HEK293T (cell line): ENCODE measurements around the gene TNIP2.

Experiments used
- ARNT ChIP-seq: fragments of 450-650 bp; IDR thresholded peaks from 2 replicates; pipeline ENCODE4 v1.6.1; 2017; ENCODE audit warnings: mild to moderate bottlenecking
- FOXK2 ChIP-seq: fragments of 450-650 bp; IDR thresholded peaks from 2 replicates; pipeline ENCODE4 v1.6.1; 2016; ENCODE audit warnings: mild to moderate bottlenecking
- FOXM1 ChIP-seq: fragments of 450-650 bp; IDR thresholded peaks from 2 replicates; pipeline ENCODE4 v1.6.1; 2017; ENCODE audit warnings: mild to moderate bottlenecking, borderline replicate concordance
- L3MBTL2 ChIP-seq: fragments of 450-650 bp; conservative IDR thresholded peaks from 2 replicates; pipeline ENCODE4 v1.6.1; 2016; ENCODE audit warnings: mild to moderate bottlenecking
- LEF1 ChIP-seq: fragments of 450-650 bp; IDR thresholded peaks from 2 replicates; pipeline ENCODE4 v1.6.1; 2017; ENCODE audit warnings: mild to moderate bottlenecking, borderline replicate concordance
- NFRKB ChIP-seq: fragments of 450-650 bp; IDR thresholded peaks from 2 replicates; pipeline ENCODE4 v1.6.1; 2016; ENCODE audit warnings: mild to moderate bottlenecking, moderate library complexity
- PKNOX1 ChIP-seq: fragments of 450-650 bp; IDR thresholded peaks from 2 replicates; pipeline ENCODE4 v1.6.1; 2016
- SP1 ChIP-seq: fragments of 450-650 bp; IDR thresholded peaks from 2 replicates; pipeline ENCODE4 v1.6.1; 2017
- SUZ12 ChIP-seq: fragments of 450-650 bp; IDR thresholded peaks from 2 replicates; pipeline ENCODE4 v1.6.1; 2016; ENCODE audit warnings: mild to moderate bottlenecking
- TARDBP ChIP-seq: fragments of 450-650 bp; IDR thresholded peaks from 2 replicates; pipeline ENCODE4 v1.6.1; 2016
- ZNF384 ChIP-seq: fragments of 450-650 bp; IDR thresholded peaks from 2 replicates; pipeline ENCODE4 v1.6.1; 2016

GRCh38 chr4:2785613-2786012 is 29.5 kb upstream of the TNIP2 start:
- TF ChIP-seq PKNOX1 (no peak), FOXK2 (no peak), SP1 (no peak), LEF1 (no peak), L3MBTL2 (no peak), NFRKB (no peak), FOXM1 (no peak), ARNT (no peak), SUZ12 (no peak), ZNF384 (no peak), TARDBP (no peak)
